CD4-positive, alpha-beta T cell treated with Interferon alpha-2 for 1 hour (primary cell): ENCODE data around the gene ZNF785.
"Not testable (repeated sequence)": the region's sequence is repeated elsewhere in the genome, so short reads cannot be mapped to it uniquely, and the experiment has no call there.

Experiments used
- DNase-seq, 2 donors: peaks; one replicate each; pipeline ENCODE4 v3.0.0-alpha.2; 2020 to 2022

Gene ZNF785

GRCh38 chr16:30585400-30586191, at the start of gene ZNF785:
ZNF785 (minus strand) TSS chr16:30585697; CDS start chr16:30585611, 86 bp downstream.
- peak; percentile 96 to 97 for DNase-seq

GRCh38 chr16:30633526-30633925, 48.0 kb upstream of the ZNF785 start:
- no peak for DNase-seq

GRCh38 chr16:30632454-30632853, 47.0 kb upstream of the ZNF785 start:
- not testable (repeated sequence) for DNase-seq

GRCh38 chr16:30628628-30629540, 43.4 kb upstream of the ZNF785 start:
- DNase-seq, result peak; percentile 82 to 88

- no peak for DNase-seq
Observed at GRCh38 chr16:30626236-30626635, 40.7 kb upstream of the ZNF785 start.

GRCh38 chr16:30623536-30624283, 38.2 kb upstream of the ZNF785 start:
- no peak for DNase-seq

GRCh38 chr16:30622455-30623032, 37.0 kb upstream of the ZNF785 start:
- DNase-seq, result no peak

- DNase-seq, result no peak
Observed at GRCh38 chr16:30621765-30622164, 36.3 kb upstream of the ZNF785 start.

GRCh38 chr16:30620169-30620568, 34.7 kb upstream of the ZNF785 start:
- no peak for DNase-seq

GRCh38 chr16:30619638-30620037, 34.1 kb upstream of the ZNF785 start:
- no peak for DNase-seq

- no peak for DNase-seq
Observed at GRCh38 chr16:30619202-30619601, 33.7 kb upstream of the ZNF785 start.

GRCh38 chr16:30615358-30616091, 30.0 kb upstream of the ZNF785 start:
- DNase-seq, result peak; percentile 58 to 75

- DNase-seq, result peak; percentile 92 to 98
Observed at GRCh38 chr16:30609926-30610839, 24.7 kb upstream of the ZNF785 start, which contains the start of gene ZNF689. ZNF689 (minus strand) TSS chr16:30610389; CDS start chr16:30610041, 348 bp downstream.

- DNase-seq, result peak; percentile 16 to 51
Observed at GRCh38 chr16:30609002-30609925, 23.8 kb upstream of the ZNF785 start.

- DNase-seq, result no peak
Observed at GRCh38 chr16:30606004-30606403, 20.5 kb upstream of the ZNF785 start.

GRCh38 chr16:30605158-30605557, 19.7 kb upstream of the ZNF785 start:
- DNase-seq, result peak in 1 of 2 donors; percentile 7

- no peak for DNase-seq
Observed at GRCh38 chr16:30604316-30604947, 18.9 kb upstream of the ZNF785 start.

- DNase-seq, result no peak
Observed at GRCh38 chr16:30603945-30604315, 18.4 kb upstream of the ZNF785 start.
